Left ventricle myocardium inferior (tissue), 1 donor: ENCODE results near the gene PRKCE. TPM values are rescaled to one million over a fixed set of nuclear protein-coding genes. Genes with fewer than 3 reads are reported as not detected.

Experiments used
- DNase-seq: peaks from one replicate; pipeline ENCODE4 v3.0.0-alpha.2; 2020
- H3K27ac ChIP-seq: fragments of 200-600 bp; replicated peaks from 2 replicates; pipeline ENCODE4 v1.8.0; 2021
- H3K27me3 ChIP-seq: fragments of 200-600 bp; 2 replicates; pipeline ENCODE4 v1.8.0; 2021; ENCODE audit warnings: low read depth
- H3K36me3 ChIP-seq: fragments of 200-600 bp; 2 replicates; pipeline ENCODE4 v1.8.0; 2021
- H3K4me1 ChIP-seq: fragments of 200-600 bp; 2 replicates; pipeline ENCODE4 v1.8.0; 2021
- H3K4me3 ChIP-seq: fragments of 200-600 bp; 2 replicates; pipeline ENCODE4 v1.8.0; 2021; ENCODE audit warnings: mild to moderate bottlenecking, moderate library complexity
- H3K9me3 ChIP-seq: fragments of 200-600 bp; replicated peaks from 2 replicates; pipeline ENCODE4 v1.8.0; 2021
- intact Hi-C: fragments of 100-400 bp; cut with micrococcal nuclease; formaldehyde crosslinking; loops from one replicate; pipeline ENCODE4 v1.11.0; 2022
- total RNA-seq: library from RNA; stranded (reverse); fragmentation: NEBNext Ultra II Directional; extraction: Animal tissue kit (Norgen Biotek cat#: 25700); gene quantifications from one replicate; pipeline ENCODE4 v1.2.1, GENCODE V29; 2021
- TF ChIP-seq, protein P1 (sequence below): fragments of 200-600 bp; IDR thresholded peaks from 2 replicates; pipeline ENCODE4 v1.8.0; 2021; ENCODE audit warnings: antibody characterized with exemption, mild to moderate bottlenecking, borderline replicate concordance
- donor health status: DM: no; HTN: yes; CAD: no; lungs with severe emphysema.

Gene PRKCE
- total RNA-seq, 1 donor from 2014 or later: 14.7 TPM

DNA sequence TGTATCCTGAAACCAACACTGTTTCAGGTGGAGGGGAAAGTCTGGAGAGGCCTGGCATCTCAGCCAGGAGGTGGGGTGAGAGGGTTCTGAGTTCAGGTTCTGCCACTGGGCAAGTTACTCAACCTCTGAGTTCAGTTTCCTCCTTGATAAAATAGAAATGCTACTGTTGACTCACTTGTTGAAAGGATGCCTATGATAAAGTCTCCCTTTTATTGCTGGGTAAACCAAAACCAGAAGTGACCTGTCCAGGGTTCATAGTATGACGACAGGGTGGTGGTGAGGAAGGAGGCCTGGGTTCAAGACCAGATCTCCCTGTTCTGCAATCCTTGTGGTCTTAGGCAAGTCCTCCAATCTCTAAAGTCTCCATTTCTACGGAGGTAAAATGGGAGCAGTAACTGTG, 232.7 kb downstream of the PRKCE start:
- intact Hi-C loops: no loop called here
- Histone ChIP-seq H3K27me3 (no peaks in the 10 kb centered on the region), H3K27ac (peak overlapping the region; percentile 68), H3K4me1 (peaks cover 85% of the 10 kb centered on the region), H3K36me3 (no peaks in the 10 kb centered on the region), H3K9me3 (peaks cover 1% of the 10 kb centered on the region), H3K4me3 (no peak overlapping the region)
- DNase-seq: no peak
- TF ChIP-seq, protein P1, sequence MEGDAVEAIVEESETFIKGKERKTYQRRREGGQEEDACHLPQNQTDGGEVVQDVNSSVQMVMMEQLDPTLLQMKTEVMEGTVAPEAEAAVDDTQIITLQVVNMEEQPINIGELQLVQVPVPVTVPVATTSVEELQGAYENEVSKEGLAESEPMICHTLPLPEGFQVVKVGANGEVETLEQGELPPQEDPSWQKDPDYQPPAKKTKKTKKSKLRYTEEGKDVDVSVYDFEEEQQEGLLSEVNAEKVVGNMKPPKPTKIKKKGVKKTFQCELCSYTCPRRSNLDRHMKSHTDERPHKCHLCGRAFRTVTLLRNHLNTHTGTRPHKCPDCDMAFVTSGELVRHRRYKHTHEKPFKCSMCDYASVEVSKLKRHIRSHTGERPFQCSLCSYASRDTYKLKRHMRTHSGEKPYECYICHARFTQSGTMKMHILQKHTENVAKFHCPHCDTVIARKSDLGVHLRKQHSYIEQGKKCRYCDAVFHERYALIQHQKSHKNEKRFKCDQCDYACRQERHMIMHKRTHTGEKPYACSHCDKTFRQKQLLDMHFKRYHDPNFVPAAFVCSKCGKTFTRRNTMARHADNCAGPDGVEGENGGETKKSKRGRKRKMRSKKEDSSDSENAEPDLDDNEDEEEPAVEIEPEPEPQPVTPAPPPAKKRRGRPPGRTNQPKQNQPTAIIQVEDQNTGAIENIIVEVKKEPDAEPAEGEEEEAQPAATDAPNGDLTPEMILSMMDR: no peak

DNA sequence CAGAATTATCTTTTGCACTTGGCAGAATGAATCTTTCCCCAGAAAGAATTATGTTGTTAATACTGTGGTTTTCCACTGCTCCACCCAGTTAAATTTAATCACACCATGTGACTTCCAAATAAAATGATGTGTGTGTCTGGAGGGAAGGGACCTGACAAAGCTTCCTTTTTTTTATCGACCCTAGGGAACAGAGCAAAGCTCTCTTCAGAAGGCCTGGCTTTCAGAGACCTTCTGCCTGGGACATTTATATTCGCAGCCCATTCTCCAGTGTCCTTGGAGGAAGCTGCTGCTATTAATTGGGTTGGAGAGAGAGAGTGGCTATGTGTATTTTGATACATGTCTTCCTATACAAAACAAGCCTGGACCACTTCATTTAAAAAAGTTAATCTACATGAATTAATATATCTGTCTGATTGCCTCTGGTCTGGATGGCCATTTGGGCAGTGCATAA, 233.7 kb downstream of the PRKCE start:
- H3K9me3 ChIP-seq: no peaks in the 10 kb centered on the region
- TF ChIP-seq, protein P1: no peak
- no peaks in the 10 kb centered on the region for H3K36me3 ChIP-seq
- no peak for DNase-seq
- no peaks in the 10 kb centered on the region for H3K27me3 ChIP-seq
- H3K27ac ChIP-seq: peak overlapping the region; percentile 68
- peaks cover 93% of the 10 kb centered on the region for H3K4me1 ChIP-seq
- intact Hi-C loops: no loop called here
- H3K4me3 ChIP-seq: no peak overlapping the region

DNA sequence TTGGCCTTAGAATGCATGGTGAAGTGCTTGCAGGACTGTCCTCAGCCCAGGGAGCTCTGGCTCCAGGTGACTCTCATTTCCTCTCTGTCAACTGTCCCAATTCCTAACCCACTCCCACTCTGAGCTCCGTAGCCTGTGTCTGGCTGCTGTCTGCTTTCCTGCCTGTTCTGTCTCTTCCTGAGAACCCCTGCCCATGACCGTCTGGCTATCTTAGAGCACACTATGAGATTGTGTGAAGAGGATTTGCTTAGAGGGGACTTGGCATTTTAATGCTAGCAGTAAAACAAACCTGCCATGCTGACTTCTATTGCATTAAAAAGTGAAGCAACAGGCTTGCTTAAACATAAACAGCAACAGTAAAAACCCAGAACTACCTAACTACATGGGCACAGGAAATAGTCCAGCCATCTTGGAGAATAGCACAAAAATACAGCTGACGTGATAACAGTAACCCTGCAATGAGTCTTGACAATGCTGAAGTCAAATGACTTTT, 234.7 kb downstream of the PRKCE start:
- DNase-seq: no peak
- Histone ChIP-seq H3K4me1 (peaks cover 87% of the 10 kb centered on the region), H3K36me3 (no peaks in the 10 kb centered on the region), H3K4me3 (no peak overlapping the region), H3K27ac (peak overlapping the region; percentile 68), H3K9me3 (no peaks in the 10 kb centered on the region), H3K27me3 (no peaks in the 10 kb centered on the region)
- TF ChIP-seq, protein P1: no peak
- intact Hi-C loops: no loop called here

DNA sequence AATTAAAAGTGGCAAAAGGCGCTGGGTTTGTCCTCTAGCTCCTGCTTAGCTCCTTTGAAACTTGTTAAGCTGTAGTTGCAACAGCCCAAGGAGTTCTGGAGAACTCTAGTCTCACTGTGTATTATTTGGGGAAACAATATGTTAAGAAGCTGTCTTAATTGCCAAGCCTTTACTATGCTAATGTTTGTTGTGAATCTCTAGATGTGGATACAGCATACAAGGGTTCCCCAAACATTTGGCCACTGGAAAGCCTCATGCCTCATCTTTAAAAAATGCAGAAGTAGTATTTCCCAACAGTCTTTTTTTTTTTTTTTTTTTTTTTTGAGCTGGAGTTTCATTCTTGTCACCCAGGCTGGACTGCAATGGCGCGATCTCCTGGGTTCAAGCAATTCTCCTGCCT, 236.7 kb downstream of the PRKCE start:
- no peaks in the 10 kb centered on the region for H3K9me3 ChIP-seq
- H3K27me3 ChIP-seq: no peaks in the 10 kb centered on the region
- no peak overlapping the region for H3K4me3 ChIP-seq
- intact Hi-C loops: no loop called here
- no peaks in the 10 kb centered on the region for H3K36me3 ChIP-seq
- no peak for DNase-seq
- H3K27ac ChIP-seq: no peak overlapping the region
- peaks cover 79% of the 10 kb centered on the region for H3K4me1 ChIP-seq
- TF ChIP-seq, protein P1: no peak

DNA sequence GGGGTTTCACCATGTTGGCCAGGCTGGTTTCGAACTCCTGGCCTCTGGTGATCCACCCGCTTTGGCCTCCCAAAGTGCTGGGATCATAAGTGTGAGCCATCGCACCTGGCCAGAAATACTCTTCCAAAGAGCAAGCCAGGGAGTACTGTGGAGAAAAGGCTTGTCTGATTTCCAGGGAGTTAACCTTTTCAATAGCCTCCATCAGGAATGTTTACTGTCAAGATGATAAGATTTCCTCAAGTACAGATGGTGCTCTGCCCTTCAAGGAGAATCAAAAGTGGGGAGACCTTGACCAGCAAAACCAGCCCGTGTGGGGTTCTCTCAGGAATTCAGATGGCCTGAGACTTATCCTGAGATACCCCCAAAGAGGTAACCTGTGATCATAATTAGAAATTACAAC, 237.2 kb downstream of the PRKCE start:
- Histone ChIP-seq H3K9me3 (no peaks in the 10 kb centered on the region), H3K36me3 (no peaks in the 10 kb centered on the region), H3K27ac (no peak overlapping the region), H3K4me3 (no peak overlapping the region), H3K4me1 (peaks cover 76% of the 10 kb centered on the region), H3K27me3 (no peaks in the 10 kb centered on the region)
- TF ChIP-seq, protein P1: no peak
- no peak for DNase-seq
- intact Hi-C loops: no loop called here
